GM23248 (cell line): ENCODE data around the gene ZNF230.

Experiments used
- EZH2 ChIP-seq: fragments of 200-600 bp; sonication (generic); IDR thresholded peaks from 2 replicates; pipeline ENCODE4 v1.6.1; 2018; ENCODE audit warnings: antibody characterized with exemption, mild to moderate bottlenecking; ENCODE audit not compliant: insufficient read depth, poor library complexity, severe bottlenecking
- EZH2phosphoT487 ChIP-seq: fragments of 200-600 bp; sonication (generic); IDR thresholded peaks from 2 replicates; pipeline ENCODE4 v1.6.1; 2018; ENCODE audit warnings: antibody characterized with exemption, moderate library complexity, mild to moderate bottlenecking, low read depth; ENCODE audit not compliant: insufficient read depth

- TF ChIP-seq EZH2 (no peak), EZH2phosphoT487 (no peak)
Measured at GRCh38 chr19:44021221-44021620, 18.5 kb downstream of the ZNF230 start.
